GM12864 (cell line): ENCODE data around the gene RCN2.

Experiments used
- DNase-seq: peaks from one replicate; pipeline ENCODE4 v3.0.0-alpha.2; 2011; ENCODE audit warnings: low read depth
- H3K4me3 ChIP-seq: 2 replicates; pipeline ENCODE4 v1.5.1; 2011; ENCODE audit warnings: mild to moderate bottlenecking, low read depth, low read length, control low read depth
- TF ChIP-seq, protein P1 (sequence below): IDR thresholded peaks from 2 replicates; pipeline ENCODE4 v1.5.1; 2011; ENCODE audit warnings: low read depth, mild to moderate bottlenecking, moderate library complexity, low read length, control low read depth, inconsistent platforms; ENCODE audit errors: missing control alignments

The RCN2 gene

DNA sequence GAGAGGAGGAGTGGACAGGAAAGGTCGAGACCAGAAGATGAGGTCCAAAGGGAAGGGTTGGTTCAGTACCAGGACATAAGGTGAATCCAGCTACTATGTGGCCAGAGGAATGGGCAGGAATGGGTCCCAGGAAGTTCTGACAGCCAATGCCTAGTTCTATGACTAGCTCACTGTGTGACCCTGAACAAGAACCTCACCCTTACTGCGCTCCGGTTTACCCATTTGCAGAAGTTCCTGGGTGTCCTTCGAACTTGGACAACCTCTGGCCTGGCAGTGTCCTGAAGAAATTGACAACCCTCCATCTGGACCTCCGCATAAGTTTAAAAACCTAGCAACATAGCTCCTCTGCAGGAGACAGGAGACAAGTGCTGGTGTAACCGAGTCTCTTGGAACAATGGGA is 51.2 kb downstream of the RCN2 start:
- TF ChIP-seq, protein P1, sequence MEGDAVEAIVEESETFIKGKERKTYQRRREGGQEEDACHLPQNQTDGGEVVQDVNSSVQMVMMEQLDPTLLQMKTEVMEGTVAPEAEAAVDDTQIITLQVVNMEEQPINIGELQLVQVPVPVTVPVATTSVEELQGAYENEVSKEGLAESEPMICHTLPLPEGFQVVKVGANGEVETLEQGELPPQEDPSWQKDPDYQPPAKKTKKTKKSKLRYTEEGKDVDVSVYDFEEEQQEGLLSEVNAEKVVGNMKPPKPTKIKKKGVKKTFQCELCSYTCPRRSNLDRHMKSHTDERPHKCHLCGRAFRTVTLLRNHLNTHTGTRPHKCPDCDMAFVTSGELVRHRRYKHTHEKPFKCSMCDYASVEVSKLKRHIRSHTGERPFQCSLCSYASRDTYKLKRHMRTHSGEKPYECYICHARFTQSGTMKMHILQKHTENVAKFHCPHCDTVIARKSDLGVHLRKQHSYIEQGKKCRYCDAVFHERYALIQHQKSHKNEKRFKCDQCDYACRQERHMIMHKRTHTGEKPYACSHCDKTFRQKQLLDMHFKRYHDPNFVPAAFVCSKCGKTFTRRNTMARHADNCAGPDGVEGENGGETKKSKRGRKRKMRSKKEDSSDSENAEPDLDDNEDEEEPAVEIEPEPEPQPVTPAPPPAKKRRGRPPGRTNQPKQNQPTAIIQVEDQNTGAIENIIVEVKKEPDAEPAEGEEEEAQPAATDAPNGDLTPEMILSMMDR, result no peak
- no peak for DNase-seq
- H3K4me3 ChIP-seq, result no peak overlapping the region

DNA sequence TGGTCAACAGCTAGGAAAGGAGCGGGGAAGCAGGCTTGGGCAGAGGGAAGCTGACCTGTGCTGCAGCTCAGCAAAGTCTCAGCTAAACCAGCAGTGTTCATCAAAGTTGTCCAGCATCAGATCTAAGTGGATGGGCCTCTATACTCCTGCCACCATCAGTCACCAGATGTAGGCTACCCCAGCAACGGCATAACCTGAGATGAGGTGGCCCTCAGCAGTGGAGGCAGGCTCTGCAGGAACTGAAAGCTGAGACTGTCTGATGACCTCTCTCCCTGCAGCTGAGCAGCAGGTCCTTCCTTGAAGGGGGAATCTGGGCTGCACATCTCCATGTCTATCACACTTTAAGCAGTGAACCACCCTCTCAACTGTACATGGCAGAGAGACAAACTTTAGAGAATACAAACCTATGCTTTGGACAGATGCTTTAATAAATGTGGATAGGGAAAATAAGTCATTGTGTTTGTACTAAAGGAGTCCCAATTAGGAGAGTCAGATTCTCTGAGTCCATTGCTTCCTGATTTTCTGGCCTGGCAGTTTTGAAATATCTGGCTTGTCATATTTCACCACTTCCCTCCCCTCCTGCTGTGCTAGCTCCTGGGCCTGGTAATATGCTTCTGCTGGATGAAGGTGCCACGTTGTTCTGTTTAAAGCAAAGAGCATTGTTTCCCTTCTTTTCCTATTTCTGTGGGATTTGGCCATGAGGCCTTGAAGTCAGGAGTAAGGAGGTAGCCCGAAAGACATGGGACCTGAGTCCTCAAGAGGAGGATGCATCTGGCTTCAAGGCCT is 52.2 kb downstream of the RCN2 start:
- TF ChIP-seq, protein P1, result no peak

DNA sequence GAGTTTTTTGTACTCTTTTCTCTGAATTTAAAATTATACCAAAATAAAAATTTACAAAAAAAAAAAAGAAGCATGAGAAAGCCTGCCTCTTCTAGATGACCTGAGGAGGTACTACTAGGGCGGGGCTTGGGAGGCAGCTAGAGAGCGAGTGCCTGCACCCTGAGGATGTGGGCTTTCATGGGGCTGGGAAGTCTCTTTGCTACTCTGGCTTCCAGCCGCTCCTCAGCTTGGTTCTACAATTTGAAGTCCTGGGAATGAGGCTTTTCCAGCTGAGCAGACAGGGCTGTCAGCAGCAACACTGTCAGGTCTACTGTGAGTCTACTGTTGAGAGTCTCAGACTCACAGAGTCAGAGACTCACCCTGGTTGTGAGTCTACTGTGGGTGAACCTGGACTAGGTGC is 55.2 kb downstream of the RCN2 start:
- no peak for DNase-seq
- TF ChIP-seq, protein P1, result no peak
- no peak overlapping the region for H3K4me3 ChIP-seq

More for the DNA sequence above, 52.2 kb downstream of the RCN2 start:
- DNase-seq, result no peak
- no peak overlapping the region for H3K4me3 ChIP-seq

DNA sequence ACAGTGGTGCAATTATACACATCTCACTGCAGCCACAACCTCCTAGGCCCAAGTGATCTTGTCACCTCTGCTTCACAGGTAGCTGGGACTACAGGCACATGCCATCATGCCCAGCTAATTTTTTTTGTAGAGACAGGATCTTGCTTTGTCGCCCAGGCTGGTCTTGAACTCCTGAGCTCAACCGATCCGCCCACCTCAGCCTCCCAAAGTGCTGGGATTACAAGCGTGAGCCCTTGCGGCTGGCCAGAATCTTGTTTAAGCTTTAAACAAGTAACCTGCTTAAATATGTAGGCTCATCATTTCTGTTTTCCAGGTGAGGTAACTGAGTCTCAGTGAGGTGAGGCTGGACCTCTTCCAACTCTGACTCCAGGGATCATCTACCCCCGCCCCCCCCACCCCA is 55.7 kb downstream of the RCN2 start:
- no peak overlapping the region for H3K4me3 ChIP-seq
- TF ChIP-seq, protein P1, result no peak
- no peak for DNase-seq

DNA sequence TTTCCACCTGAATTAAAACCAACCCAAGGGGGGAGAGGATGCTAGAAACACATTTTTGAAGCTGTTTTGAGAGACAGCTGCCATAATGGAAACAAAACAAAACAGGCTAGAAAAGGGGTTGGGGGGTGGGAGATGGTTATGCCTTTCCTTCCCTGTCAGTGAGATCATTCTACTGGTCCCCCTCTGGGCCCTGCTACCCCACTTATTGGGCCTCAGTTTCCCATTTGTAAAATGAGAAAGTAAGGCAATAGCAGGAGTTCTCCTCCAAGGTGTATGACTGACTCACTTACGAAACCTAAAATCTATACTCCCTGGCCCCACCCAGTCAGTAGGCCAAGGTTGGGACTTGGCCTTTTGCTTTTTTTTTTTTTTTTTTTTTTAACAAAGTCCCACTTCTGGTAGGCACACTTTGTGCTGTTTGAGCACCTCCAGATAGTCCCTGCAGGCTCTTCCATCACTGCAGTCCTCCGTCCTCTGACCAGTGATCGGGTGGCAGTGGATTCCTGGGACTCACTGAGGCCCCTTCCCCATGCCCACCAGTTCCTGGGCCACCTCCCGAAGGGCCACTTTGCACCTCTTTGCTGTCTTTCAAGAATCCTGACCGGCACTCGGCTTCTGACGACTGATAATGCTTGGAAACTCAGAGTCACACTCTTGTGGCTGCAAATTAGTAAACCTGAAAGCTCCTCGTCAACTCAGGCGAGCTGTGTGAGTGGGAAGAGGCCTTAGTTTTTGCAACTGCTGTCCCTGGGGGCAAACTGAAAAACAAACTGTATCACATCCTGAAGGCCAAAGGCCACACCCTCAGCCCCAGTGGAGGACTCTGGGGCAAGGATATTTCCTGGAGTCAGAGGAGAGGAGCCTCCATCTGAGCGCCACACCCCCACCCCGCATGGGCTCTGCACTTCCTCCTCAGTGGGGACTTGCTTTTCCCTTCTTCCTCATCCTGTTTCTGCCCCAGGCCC is 56.6 kb downstream of the RCN2 start:
- peak overlapping the region; percentile 26 for H3K4me3 ChIP-seq
- peak; percentile 92 for DNase-seq
- TF ChIP-seq, protein P1, result no peak

DNA sequence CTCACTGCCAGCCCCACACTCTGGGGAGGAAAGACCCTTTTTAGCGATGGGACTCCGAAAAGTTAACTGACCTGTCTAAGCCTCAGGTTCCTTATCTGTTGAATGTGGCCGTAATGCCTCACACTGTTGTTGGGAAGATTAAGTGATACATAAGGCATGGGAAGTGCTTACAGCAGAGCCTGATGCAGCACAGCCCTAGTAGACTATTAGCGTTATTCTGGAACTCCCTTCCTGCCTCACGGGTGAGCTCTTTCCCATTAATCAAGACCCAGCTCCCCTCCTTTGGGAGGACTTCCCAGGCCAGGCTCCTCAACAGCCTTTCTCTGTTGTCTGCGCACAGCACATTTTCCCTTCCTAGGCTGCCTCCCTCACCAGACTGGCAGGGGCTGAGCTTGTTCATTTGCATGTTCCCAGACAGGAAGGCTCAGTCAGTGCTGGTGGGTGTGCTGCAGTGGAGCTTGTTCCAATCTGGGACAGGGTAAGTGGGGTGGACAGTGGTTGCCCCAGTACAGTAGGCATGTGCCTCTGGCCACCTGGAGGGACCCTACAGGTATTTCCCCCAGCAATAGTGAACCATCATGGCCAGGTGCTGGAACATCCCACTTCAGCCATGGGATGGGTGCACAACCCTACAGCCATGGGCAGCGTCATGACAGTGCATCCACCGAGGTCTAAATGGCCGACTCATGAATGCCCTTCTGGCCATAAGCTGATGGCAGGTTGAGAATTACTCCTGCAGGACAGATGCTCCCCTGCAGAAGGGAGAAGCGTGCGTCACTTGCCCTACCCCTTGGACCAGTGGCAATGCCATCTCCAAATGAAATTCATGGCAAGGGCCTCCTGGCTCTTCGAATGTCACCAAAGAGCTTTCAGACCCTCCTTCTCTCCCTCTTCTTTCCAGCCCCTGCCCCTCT is 57.6 kb downstream of the RCN2 start:
- peak overlapping the region; percentile 8; the same call in 1 of the 2 replicates for H3K4me3 ChIP-seq
- TF ChIP-seq, protein P1, result no peak
- no peak for DNase-seq
